Nephron progenitor cell (in vitro differentiated cells): ENCODE measurements around the gene HELLS.

Experiments
- DNase-seq: peaks from one replicate; pipeline ENCODE4 v3.0.0; 2021
- H3K27ac Mint-ChIP-seq: 2 replicates; pipeline ENCODE4 v1.8.0; 2021; ENCODE audit warnings: mild to moderate bottlenecking, moderate library complexity, mixed read lengths
- H3K27me3 Mint-ChIP-seq: 2 replicates; pipeline ENCODE4 v1.8.0; 2021; ENCODE audit warnings: mild to moderate bottlenecking, low read depth, mixed read lengths; ENCODE audit not compliant: poor library complexity
- H3K36me3 Mint-ChIP-seq: 2 replicates; pipeline ENCODE4 v1.8.0; 2021; ENCODE audit warnings: low read depth, mixed read lengths
- H3K4me1 Mint-ChIP-seq: 2 replicates; pipeline ENCODE4 v1.8.0; 2021; ENCODE audit warnings: mixed read lengths
- H3K4me3 Mint-ChIP-seq: 2 replicates; pipeline ENCODE4 v1.8.0; 2021; ENCODE audit warnings: mild to moderate bottlenecking, moderate library complexity, mixed read lengths
- H3K9me3 Mint-ChIP-seq: 2 replicates; pipeline ENCODE4 v1.8.0; 2021; ENCODE audit warnings: mild to moderate bottlenecking, moderate library complexity, mixed read lengths
- TF ChIP-seq, protein P1 (sequence below): fragments of 200-600 bp; sonication (generic); IDR thresholded peaks from 2 replicates; pipeline ENCODE4 v1.5.0; 2021; ENCODE audit warnings: antibody characterized with exemption

HELLS gene

DNA sequence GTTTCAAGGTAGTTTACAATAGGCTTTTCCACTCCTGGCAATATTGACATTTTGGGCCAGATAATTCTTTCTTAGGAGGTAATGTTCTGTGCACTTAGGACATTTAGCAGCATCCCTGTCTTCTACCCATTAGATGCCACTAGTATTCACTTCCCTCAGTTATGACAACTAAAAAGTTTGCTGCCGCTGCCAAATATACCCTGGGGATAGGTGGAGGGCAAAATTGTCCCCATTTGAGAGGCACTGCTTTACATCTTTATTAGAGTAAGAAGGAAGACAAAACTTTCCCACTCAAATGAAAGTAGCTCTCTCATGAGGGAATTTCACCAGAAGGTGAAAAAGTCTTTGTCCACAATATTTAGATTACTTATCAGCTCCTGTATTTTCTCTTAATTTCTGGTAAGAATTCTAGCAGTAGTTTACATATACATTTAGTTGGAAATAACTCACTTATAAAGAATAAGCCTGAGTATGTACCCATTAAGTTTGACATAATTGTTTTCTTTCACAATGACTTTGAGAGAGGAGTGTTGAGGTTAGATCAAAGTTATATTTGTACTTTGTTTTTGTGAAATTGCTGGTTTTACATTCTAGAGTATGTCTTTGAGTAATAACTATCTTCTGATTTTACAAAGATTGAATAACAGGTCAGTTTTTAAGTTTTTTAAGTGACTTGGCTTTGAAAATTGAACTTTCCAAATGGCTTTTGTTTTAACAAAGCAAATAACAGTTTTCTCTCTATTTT, 46.0 kb downstream of the HELLS start:
- TF ChIP-seq, protein P1, sequence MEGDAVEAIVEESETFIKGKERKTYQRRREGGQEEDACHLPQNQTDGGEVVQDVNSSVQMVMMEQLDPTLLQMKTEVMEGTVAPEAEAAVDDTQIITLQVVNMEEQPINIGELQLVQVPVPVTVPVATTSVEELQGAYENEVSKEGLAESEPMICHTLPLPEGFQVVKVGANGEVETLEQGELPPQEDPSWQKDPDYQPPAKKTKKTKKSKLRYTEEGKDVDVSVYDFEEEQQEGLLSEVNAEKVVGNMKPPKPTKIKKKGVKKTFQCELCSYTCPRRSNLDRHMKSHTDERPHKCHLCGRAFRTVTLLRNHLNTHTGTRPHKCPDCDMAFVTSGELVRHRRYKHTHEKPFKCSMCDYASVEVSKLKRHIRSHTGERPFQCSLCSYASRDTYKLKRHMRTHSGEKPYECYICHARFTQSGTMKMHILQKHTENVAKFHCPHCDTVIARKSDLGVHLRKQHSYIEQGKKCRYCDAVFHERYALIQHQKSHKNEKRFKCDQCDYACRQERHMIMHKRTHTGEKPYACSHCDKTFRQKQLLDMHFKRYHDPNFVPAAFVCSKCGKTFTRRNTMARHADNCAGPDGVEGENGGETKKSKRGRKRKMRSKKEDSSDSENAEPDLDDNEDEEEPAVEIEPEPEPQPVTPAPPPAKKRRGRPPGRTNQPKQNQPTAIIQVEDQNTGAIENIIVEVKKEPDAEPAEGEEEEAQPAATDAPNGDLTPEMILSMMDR, result no peak

DNA sequence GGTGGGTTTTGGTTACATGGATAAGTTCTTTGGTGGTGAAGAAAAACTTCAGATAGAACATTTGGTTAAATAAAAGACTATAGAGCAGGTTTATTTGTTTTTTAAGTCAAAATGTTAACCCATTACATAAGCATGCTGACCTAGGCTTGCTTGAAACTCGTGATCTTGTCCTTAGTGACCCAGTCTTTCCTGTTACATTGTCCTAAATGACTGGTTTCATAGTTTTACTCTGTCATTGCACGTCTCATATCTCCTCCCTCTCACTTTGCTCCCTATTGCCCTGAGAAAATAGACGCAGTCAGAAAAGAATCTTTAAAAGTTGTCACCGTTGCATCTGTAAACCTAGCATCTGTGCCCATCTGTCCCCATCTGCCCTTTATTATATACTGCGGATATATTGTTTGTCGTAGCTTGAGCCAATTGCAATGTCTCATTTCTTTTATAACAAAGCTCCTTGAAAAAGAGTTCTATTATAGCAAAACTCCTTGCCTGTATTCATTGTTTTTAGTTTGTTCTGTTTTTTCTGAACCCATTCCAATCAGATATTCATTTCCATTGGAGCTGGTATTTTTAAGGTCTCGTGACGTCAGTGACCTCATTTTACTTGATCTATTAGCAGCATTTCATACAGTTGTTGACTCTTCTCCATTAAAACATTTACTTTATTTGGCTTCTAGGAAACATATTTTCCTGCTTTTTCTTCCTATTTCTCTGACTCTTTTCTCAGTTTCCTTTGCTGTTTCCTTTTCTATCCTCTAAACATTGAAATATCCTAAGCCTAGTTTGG, 57.3 kb downstream of the HELLS start:
- no peaks in the 10 kb centered on the region for H3K9me3 Mint-ChIP-seq
- H3K4me1 Mint-ChIP-seq, result no peaks in the 10 kb centered on the region
- H3K4me3 Mint-ChIP-seq, result no peak overlapping the region
- no peaks in the 10 kb centered on the region for H3K27me3 Mint-ChIP-seq
- no peak overlapping the region for H3K27ac Mint-ChIP-seq
- no peak for DNase-seq
- H3K36me3 Mint-ChIP-seq, result peaks cover 74% of the 10 kb centered on the region
- TF ChIP-seq, protein P1, result no peak

More for the DNA sequence above, 46.0 kb downstream of the HELLS start:
- peaks cover 64% of the 10 kb centered on the region for H3K36me3 Mint-ChIP-seq
- no peaks in the 10 kb centered on the region for H3K4me1 Mint-ChIP-seq
- no peaks in the 10 kb centered on the region for H3K9me3 Mint-ChIP-seq
- no peak overlapping the region for H3K4me3 Mint-ChIP-seq
- no peak for DNase-seq
- peak overlapping the region; percentile 12 for H3K27ac Mint-ChIP-seq
- H3K27me3 Mint-ChIP-seq, result no peaks in the 10 kb centered on the region

GRCh38 chr10:94607111-94607510, 61.5 kb downstream of the HELLS start:
- Mint-ChIP-seq H3K4me3 (no peak overlapping the region), H3K9me3 (no peaks in the 10 kb centered on the region), H3K27ac (no peak overlapping the region), H3K27me3 (no peaks in the 10 kb centered on the region), H3K36me3 (peaks cover 75% of the 10 kb centered on the region), H3K4me1 (no peaks in the 10 kb centered on the region)
- TF ChIP-seq, protein P1, result no peak
- no peak for DNase-seq

GRCh38 chr10:94608559-94608958, 63.0 kb downstream of the HELLS start:
- H3K36me3 Mint-ChIP-seq, result peaks cover 73% of the 10 kb centered on the region
- TF ChIP-seq, protein P1, result no peak
- H3K4me3 Mint-ChIP-seq, result no peak overlapping the region
- no peak overlapping the region for H3K27ac Mint-ChIP-seq
- no peaks in the 10 kb centered on the region for H3K4me1 Mint-ChIP-seq
- no peak for DNase-seq
- no peaks in the 10 kb centered on the region for H3K9me3 Mint-ChIP-seq
- H3K27me3 Mint-ChIP-seq, result no peaks in the 10 kb centered on the region

DNA sequence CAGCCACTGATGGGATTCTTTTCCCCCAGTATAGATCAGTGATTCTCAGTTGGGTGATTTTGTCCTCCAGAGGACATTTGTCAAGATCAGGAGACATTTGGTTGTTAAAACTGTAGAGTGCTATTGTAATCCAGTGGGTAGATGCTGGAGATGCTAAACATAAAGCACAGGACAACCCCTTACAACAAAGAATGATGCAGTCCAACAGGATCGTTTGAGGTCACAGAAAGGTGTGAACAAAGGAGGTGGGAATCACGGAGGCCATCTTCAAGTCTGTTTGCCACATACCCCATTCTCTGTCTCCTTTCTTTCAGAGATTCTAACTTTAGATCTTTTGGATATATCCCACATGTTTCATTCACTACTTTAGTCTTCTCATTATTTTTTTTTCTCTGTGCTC, 69.0 kb downstream of the HELLS start:
- DNase-seq, result no peak
- no peak overlapping the region for H3K4me3 Mint-ChIP-seq
- TF ChIP-seq, protein P1, result no peak
- H3K27me3 Mint-ChIP-seq, result no peaks in the 10 kb centered on the region
- peaks cover 48% of the 10 kb centered on the region for H3K36me3 Mint-ChIP-seq
- no peak overlapping the region for H3K27ac Mint-ChIP-seq
- no peaks in the 10 kb centered on the region for H3K4me1 Mint-ChIP-seq
- H3K9me3 Mint-ChIP-seq, result no peaks in the 10 kb centered on the region
